ENCODE data around the gene STK17A. TPM values are rescaled to one million over a fixed set of nuclear protein-coding genes. Genes with fewer than 3 reads are reported as not detected.

The STK17A gene
- total RNA-seq, 4 donors from 2014 or later: 6.5 to 17.1 (median 13.3) TPM

GRCh38 chr7:43618073-43618472, 35.2 kb downstream of the STK17A start:
- 80 to 86% methylated on average over 4 of the region's 4 CpGs for WGBS, 2 donors
- intact Hi-C loops (cut with DNase I; ENCODE audit: low total_unique reads): no loop called here
- TF ChIP-seq, protein P1, sequence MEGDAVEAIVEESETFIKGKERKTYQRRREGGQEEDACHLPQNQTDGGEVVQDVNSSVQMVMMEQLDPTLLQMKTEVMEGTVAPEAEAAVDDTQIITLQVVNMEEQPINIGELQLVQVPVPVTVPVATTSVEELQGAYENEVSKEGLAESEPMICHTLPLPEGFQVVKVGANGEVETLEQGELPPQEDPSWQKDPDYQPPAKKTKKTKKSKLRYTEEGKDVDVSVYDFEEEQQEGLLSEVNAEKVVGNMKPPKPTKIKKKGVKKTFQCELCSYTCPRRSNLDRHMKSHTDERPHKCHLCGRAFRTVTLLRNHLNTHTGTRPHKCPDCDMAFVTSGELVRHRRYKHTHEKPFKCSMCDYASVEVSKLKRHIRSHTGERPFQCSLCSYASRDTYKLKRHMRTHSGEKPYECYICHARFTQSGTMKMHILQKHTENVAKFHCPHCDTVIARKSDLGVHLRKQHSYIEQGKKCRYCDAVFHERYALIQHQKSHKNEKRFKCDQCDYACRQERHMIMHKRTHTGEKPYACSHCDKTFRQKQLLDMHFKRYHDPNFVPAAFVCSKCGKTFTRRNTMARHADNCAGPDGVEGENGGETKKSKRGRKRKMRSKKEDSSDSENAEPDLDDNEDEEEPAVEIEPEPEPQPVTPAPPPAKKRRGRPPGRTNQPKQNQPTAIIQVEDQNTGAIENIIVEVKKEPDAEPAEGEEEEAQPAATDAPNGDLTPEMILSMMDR (IDR thresholded peaks at IDR 0.05): no peak
- no peak for TF ChIP-seq POLR2A (IDR thresholded peaks at IDR 0.05)

DNA sequence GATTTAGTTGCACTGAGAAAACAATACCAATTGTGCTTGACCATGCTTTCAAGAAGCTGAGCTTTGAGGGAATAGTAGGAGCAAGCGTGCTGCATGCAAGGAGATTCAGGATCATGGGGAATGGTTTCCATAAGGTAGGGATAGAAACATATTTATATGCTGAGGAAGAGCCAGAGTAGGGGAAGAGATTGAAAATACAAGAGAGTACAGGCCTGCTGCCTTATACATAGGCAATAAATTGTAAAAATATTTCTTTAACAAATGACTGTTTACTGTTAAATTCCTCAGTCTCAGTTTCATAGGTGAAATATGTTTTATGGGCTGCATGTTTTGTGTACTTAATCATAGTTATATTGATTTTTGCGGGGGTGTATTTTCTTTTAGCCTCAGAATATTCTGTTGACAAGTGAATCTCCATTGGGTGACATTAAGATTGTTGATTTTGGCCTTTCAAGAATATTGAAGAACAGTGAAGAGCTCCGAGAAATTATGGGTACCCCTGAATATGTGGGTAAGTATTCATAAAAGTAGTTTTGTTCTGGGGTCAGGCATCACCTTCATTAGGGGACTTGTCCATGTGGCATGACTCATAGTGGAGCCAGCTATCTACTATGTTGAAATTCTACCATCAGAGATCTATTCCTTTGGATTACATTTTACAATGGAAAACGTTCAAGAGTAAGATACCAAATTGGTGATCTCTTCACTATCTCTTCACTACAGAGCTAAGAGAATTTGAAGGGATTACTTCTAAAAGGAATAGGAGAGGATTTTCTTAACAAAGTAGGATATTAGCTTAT, 36.5 kb downstream of the STK17A start:
- intact Hi-C loops (cut with DNase I; ENCODE audit: low total_unique reads): no loop called here
- WGBS, 2 donors: 90% methylated on average over 4 of the region's 4 CpGs

More at GRCh38 chr7:43618073-43618472, 35.2 kb downstream of the STK17A start:
- H3K4me3 ChIP-seq (ENCODE audit: low read depth, poor library complexity, severe bottlenecking): no peak overlapping the region
- no peak for DNase-seq (ENCODE audit: low spot score in 2 of 2)

DNA sequence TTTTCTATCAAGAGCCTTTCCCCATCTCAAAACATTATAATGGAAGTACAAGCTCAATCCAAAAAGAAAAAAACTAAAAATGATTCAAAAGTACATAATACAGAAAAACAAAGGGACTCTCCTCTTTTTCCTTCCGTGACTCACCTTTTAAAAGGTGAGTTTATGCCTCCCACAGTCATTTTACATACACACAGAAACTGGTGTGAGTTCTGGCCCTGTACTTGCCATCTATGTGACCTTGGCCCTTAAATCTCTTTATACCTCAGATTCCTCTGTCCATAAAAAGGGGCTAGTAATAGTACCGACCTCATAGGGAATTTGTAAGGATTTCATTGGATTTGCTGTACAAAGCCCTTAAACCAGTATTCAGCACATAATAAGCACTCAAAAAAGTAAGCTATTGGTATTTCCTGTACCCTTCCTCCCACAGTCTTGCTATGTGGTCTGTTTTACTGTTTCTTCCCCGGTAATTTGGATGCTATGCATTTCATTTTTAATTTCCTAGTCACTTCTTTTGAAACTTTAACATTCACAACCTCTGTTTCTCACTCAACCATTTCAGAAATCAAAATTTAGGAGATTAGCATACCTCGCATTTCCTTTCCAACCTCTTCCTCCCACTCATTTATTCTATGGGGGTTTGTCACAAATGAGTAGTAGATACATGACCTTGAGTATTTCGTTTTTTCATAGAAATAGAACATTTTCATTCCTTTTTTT, 39.0 kb downstream of the STK17A start:
- WGBS, 2 donors: 85 to 87% methylated on average over 5 of the region's 5 CpGs

More for the DNA sequence above, 36.5 kb downstream of the STK17A start:
- TF ChIP-seq POLR2A (IDR thresholded peaks at IDR 0.05): no peak
- TF ChIP-seq, protein P1 (IDR thresholded peaks at IDR 0.05): no peak
- no peak for DNase-seq (ENCODE audit: low spot score in 2 of 2)
- H3K4me3 ChIP-seq (ENCODE audit: low read depth, poor library complexity, severe bottlenecking): no peak overlapping the region

DNA sequence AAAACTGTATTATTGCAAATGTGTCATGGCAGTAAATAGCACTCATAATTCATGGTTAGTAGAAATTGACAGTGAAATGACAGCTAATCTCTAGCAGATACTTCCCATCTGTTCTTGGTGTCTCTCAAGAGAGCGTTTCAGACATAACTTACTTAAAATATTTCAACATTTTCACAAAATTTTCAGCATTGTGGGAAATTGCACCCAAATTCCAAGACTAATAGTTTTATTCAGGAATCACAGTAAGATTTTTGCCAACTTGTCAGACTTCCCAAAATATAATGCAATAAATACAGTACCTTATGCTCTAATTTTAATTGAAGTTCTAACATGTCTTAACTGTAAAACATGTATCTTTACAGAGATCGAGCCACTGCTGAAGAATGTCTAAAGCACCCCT, 41.2 kb downstream of the STK17A start:
- TF ChIP-seq POLR2A (IDR thresholded peaks at IDR 0.05): no peak
- TF ChIP-seq, protein P1 (IDR thresholded peaks at IDR 0.05): no peak
- DNase-seq (ENCODE audit: low spot score in 2 of 2): no peak
- intact Hi-C loops (cut with DNase I; ENCODE audit: low total_unique reads): no loop called here
- no peak overlapping the region for H3K4me3 ChIP-seq (ENCODE audit: low read depth, poor library complexity, severe bottlenecking)
- 87 to 89% methylated on average over 2 of the region's 2 CpGs for WGBS, 2 donors

More for the DNA sequence above, 39.0 kb downstream of the STK17A start:
- intact Hi-C loops (cut with DNase I; ENCODE audit: low total_unique reads): no loop called here
- no peak overlapping the region for H3K4me3 ChIP-seq (ENCODE audit: low read depth, poor library complexity, severe bottlenecking)
- no peak for DNase-seq (ENCODE audit: low spot score in 2 of 2)
- no peak for TF ChIP-seq POLR2A (IDR thresholded peaks at IDR 0.05)
- TF ChIP-seq, protein P1 (IDR thresholded peaks at IDR 0.05): no peak

DNA sequence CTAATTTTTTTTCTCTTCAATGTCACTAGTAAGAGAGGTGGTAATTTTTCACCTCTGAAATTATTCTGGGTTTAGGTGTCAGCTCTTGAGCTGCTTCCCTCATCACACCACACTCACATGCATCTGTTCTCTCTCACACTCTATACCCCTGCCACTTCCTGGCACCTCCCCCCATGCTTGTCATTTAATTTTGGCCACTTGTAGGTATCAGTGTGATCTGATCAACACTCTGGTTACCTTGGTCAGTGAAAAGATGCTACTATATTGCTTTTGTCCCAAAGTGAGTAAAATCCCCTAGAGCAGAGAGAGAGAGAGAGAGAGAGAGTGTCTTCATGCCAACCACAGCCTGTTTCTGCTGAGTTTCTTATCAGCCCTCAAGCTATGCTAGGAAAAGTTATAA, 42.5 kb downstream of the STK17A start:
- intact Hi-C loops (cut with DNase I; ENCODE audit: low total_unique reads): no loop called here
- H3K4me3 ChIP-seq (ENCODE audit: low read depth, poor library complexity, severe bottlenecking): no peak overlapping the region
- TF ChIP-seq, protein P1 (IDR thresholded peaks at IDR 0.05): no peak
- TF ChIP-seq POLR2A (IDR thresholded peaks at IDR 0.05): no peak
- DNase-seq (ENCODE audit: low spot score in 2 of 2): no peak
